ENCODE results near the gene TBCD.

DNA sequence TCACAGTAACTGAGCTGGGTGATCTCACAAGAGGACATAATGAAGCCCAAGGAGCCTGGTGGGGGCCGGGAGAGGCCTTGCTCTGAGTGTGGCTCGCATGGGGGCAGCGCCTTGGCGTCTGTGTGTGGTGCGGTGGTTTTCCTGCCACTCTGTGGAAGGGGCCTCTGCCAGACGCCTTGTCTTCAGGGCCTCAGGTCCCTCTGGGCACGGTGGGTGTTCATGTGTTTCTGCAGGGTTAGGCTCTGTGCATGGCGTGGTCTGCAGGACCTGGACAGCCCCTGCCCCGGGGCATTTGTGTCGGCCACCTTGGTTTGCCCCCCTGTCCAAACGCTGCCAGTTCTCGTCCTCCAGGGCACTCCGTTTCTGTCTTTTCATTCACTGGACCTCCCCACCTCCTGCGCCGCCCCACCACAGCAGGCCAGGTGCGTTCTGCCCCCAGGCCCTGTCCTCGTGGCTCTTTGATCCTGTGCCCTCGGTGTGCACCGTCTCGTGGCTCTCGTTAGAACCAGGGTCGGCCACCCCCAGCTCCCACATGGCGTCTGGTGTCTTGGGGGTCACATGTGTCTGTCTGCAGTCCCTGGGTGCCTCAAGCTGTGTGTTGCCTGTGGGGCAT is 131.7 kb downstream of the TBCD start:
- no peak for TF ChIP-seq EZH2 (IDR thresholded peaks at IDR 0.05; ENCODE audit: low read length, missing control alignments)
- TF ChIP-seq, protein P1, sequence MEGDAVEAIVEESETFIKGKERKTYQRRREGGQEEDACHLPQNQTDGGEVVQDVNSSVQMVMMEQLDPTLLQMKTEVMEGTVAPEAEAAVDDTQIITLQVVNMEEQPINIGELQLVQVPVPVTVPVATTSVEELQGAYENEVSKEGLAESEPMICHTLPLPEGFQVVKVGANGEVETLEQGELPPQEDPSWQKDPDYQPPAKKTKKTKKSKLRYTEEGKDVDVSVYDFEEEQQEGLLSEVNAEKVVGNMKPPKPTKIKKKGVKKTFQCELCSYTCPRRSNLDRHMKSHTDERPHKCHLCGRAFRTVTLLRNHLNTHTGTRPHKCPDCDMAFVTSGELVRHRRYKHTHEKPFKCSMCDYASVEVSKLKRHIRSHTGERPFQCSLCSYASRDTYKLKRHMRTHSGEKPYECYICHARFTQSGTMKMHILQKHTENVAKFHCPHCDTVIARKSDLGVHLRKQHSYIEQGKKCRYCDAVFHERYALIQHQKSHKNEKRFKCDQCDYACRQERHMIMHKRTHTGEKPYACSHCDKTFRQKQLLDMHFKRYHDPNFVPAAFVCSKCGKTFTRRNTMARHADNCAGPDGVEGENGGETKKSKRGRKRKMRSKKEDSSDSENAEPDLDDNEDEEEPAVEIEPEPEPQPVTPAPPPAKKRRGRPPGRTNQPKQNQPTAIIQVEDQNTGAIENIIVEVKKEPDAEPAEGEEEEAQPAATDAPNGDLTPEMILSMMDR (conservative IDR thresholded peaks at IDR 0.05 in 1 of 2, IDR thresholded peaks at IDR 0.05 in 1 of 2; ENCODE audit: low read depth in 1 of 2, low read length in 2 of 2) = no peak

Data from fibroblast of lung (primary cell).